ENCODE measurements around the gene LRP1B. TPM values are rescaled to one million over a fixed set of nuclear protein-coding genes. Genes with fewer than 3 reads are reported as not detected.
A peak's percentile ranks its signal among the peaks of the same experiment; 100 is the strongest.

The LRP1B gene
- total and polyA plus RNA-seq, 2 donors (not counting 1 experiment from before 2014, with no cell fraction given): under 0.01 to 0.01 TPM

DNA sequence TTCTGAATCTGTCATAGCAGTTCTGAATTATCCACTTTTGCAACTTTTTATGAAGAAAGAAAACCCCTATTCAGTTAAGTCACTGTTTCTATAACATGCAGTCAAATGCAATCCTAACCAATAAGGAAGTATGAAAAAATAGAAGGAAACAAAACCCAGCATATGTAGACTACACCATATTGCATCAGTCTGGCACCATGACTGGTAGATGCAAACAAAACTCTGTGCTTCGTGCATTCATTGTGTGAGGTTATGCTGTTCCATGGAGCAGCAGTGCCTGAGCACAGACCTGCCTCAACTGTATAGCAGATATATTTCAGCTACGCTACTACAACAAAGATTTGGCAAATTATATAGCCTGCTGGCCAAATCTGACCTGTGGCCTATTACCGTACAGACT is 325.5 kb downstream of the LRP1B start:
- Histone ChIP-seq H4K20me1 (ENCODE audit: control insufficient read depth, extremely low read depth, insufficient read depth, low read length) (no peaks in the 10 kb centered on the region), H3K9ac (ENCODE audit: insufficient read depth, low read length) (no peak overlapping the region), H3K4me3 (replicated peaks in 1 of 4; ENCODE audit: control extremely low read depth in 1 of 4, insufficient read depth in 1 of 4, low read depth in 3 of 4, low read length in 4 of 4) (no peak overlapping the region), H2AFZ (ENCODE audit: low read length) (no peak overlapping the region), H3K79me2 (ENCODE audit: control insufficient read depth, insufficient read depth, low read length) (no peaks in the 10 kb centered on the region), H3K27ac (ENCODE audit: insufficient read depth, low read length) (no peak overlapping the region), H3K27me3 (ENCODE audit: control insufficient read depth, insufficient read depth, low read length) (no peaks in the 10 kb centered on the region), H3K9me3 (ENCODE audit: control insufficient read depth, insufficient read depth, low read depth, low read length) (no peaks in the 10 kb centered on the region), H3K36me3 (ENCODE audit: control insufficient read depth, insufficient read depth, low read length) (no peaks in the 10 kb centered on the region), H3K4me1 (ENCODE audit: control insufficient read depth, extremely low read depth, insufficient read depth, low read length) (no peaks in the 10 kb centered on the region), H3K4me2 (ENCODE audit: extremely low read depth, insufficient read depth, low read length) (no peak overlapping the region)
- TF ChIP-seq, protein P1, sequence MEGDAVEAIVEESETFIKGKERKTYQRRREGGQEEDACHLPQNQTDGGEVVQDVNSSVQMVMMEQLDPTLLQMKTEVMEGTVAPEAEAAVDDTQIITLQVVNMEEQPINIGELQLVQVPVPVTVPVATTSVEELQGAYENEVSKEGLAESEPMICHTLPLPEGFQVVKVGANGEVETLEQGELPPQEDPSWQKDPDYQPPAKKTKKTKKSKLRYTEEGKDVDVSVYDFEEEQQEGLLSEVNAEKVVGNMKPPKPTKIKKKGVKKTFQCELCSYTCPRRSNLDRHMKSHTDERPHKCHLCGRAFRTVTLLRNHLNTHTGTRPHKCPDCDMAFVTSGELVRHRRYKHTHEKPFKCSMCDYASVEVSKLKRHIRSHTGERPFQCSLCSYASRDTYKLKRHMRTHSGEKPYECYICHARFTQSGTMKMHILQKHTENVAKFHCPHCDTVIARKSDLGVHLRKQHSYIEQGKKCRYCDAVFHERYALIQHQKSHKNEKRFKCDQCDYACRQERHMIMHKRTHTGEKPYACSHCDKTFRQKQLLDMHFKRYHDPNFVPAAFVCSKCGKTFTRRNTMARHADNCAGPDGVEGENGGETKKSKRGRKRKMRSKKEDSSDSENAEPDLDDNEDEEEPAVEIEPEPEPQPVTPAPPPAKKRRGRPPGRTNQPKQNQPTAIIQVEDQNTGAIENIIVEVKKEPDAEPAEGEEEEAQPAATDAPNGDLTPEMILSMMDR (conservative IDR thresholded peaks at IDR 0.05 in 1 of 2, IDR thresholded peaks at IDR 0.05 in 1 of 2; ENCODE audit: low read depth in 1 of 2, low read length in 2 of 2): no peak
- no peak for TF ChIP-seq EZH2 (IDR thresholded peaks at IDR 0.05; ENCODE audit: low read length, missing control alignments)
- DNase-seq (ENCODE audit: low read depth in 2 of 2): peak in 1 of 2 donors; percentile 1

DNA sequence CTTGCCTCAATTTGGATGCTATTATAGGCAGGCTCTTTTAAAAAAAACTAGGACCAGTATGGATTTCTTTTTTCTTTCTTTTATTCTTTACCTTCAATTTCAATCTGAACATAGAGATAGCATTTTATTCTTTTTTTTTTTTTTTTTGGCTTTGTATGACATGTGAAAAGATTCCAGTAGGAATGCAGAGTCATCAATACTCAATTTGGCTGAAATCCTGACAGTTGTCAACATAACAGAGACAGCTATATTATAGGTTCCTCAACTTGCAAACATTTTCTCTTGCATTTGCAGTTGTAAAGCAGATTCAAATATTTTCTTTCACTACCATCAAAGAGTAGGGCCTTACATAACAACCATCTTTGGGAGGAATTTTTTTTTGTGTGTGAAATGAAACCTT is 334.4 kb downstream of the LRP1B start:
- no peak overlapping the region for H3K9ac ChIP-seq (ENCODE audit: insufficient read depth, low read length)
- DNase-seq (ENCODE audit: low read depth in 2 of 2): no peak
- H3K79me2 ChIP-seq (ENCODE audit: control insufficient read depth, insufficient read depth, low read length): no peaks in the 10 kb centered on the region
- no peaks in the 10 kb centered on the region for H3K27me3 ChIP-seq (ENCODE audit: control insufficient read depth, insufficient read depth, low read length)
- no peaks in the 10 kb centered on the region for H3K36me3 ChIP-seq (ENCODE audit: control insufficient read depth, insufficient read depth, low read length)
- H3K4me2 ChIP-seq (ENCODE audit: extremely low read depth, insufficient read depth, low read length): no peak overlapping the region
- no peak overlapping the region for H3K27ac ChIP-seq (ENCODE audit: insufficient read depth, low read length)
- no peak overlapping the region for H2AFZ ChIP-seq (ENCODE audit: low read length)
- H4K20me1 ChIP-seq (ENCODE audit: control insufficient read depth, extremely low read depth, insufficient read depth, low read length): no peaks in the 10 kb centered on the region
- no peak overlapping the region for H3K4me3 ChIP-seq (replicated peaks in 1 of 4; ENCODE audit: control extremely low read depth in 1 of 4, insufficient read depth in 1 of 4, low read depth in 3 of 4, low read length in 4 of 4)
- no peaks in the 10 kb centered on the region for H3K4me1 ChIP-seq (ENCODE audit: control insufficient read depth, extremely low read depth, insufficient read depth, low read length)
- TF ChIP-seq, protein P1 (conservative IDR thresholded peaks at IDR 0.05 in 1 of 2, IDR thresholded peaks at IDR 0.05 in 1 of 2; ENCODE audit: low read depth in 1 of 2, low read length in 2 of 2): no peak
- no peak for TF ChIP-seq EZH2 (IDR thresholded peaks at IDR 0.05; ENCODE audit: low read length, missing control alignments)
- no peaks in the 10 kb centered on the region for H3K9me3 ChIP-seq (ENCODE audit: control insufficient read depth, insufficient read depth, low read depth, low read length)

DNA sequence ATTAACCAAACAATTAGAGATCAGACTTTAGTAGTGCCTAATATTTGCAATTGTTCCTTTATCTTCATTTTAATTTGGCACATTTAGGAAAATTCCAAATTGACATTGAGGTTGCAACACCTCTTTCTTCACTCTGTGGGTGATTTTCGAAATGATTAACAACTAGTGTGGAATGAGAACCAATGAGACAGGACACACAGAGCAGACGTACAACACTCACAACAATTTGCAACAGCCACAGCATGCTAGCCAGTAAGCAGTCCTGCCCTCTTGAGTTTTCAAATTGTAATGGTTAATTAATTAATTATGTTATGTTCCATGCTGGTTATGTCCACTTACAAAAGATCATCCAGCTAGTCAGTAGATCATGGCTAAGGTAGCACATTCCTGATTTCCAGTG is 339.3 kb downstream of the LRP1B start:
- no peak for TF ChIP-seq EZH2 (IDR thresholded peaks at IDR 0.05; ENCODE audit: low read length, missing control alignments)
- TF ChIP-seq, protein P1 (conservative IDR thresholded peaks at IDR 0.05 in 1 of 2, IDR thresholded peaks at IDR 0.05 in 1 of 2; ENCODE audit: low read depth in 1 of 2, low read length in 2 of 2): no peak

More for the DNA sequence above, 339.3 kb downstream of the LRP1B start:
- no peaks in the 10 kb centered on the region for H3K27me3 ChIP-seq (ENCODE audit: control insufficient read depth, insufficient read depth, low read length)
- H3K9me3 ChIP-seq (ENCODE audit: control insufficient read depth, insufficient read depth, low read depth, low read length): no peaks in the 10 kb centered on the region
- H3K4me2 ChIP-seq (ENCODE audit: extremely low read depth, insufficient read depth, low read length): no peak overlapping the region
- H2AFZ ChIP-seq (ENCODE audit: low read length): no peak overlapping the region
- no peak overlapping the region for H3K4me3 ChIP-seq (replicated peaks in 1 of 4; ENCODE audit: control extremely low read depth in 1 of 4, insufficient read depth in 1 of 4, low read depth in 3 of 4, low read length in 4 of 4)
- no peaks in the 10 kb centered on the region for H3K36me3 ChIP-seq (ENCODE audit: control insufficient read depth, insufficient read depth, low read length)
- DNase-seq (ENCODE audit: low read depth in 2 of 2): no peak
- no peak overlapping the region for H3K27ac ChIP-seq (ENCODE audit: insufficient read depth, low read length)
- no peaks in the 10 kb centered on the region for H3K79me2 ChIP-seq (ENCODE audit: control insufficient read depth, insufficient read depth, low read length)
- H3K9ac ChIP-seq (ENCODE audit: insufficient read depth, low read length): no peak overlapping the region
- H4K20me1 ChIP-seq (ENCODE audit: control insufficient read depth, extremely low read depth, insufficient read depth, low read length): no peaks in the 10 kb centered on the region
- no peaks in the 10 kb centered on the region for H3K4me1 ChIP-seq (ENCODE audit: control insufficient read depth, extremely low read depth, insufficient read depth, low read length)

Measured in fibroblast of lung (primary cell).